HG03521 (cell line): ENCODE measurements around the gene NAV3.

Source experiments
- ATAC-seq: cut with Tn5 transposase; IDR thresholded peaks from one replicate; pipeline ENCODE4 v1.9.1; 2021; ENCODE audit warnings: mild to moderate bottlenecking, moderate library complexity; ENCODE audit not compliant: unreplicated experiment

Gene NAV3

GRCh38 chr12:77924703-77925102, 94.0 kb downstream of the NAV3 start:
- ATAC-seq = no peak

- peak; percentile 100 for ATAC-seq
Measured at GRCh38 chr12:77925536-77926108, 94.9 kb downstream of the NAV3 start.

GRCh38 chr12:77928078-77928477, 97.4 kb downstream of the NAV3 start:
- no peak for ATAC-seq

- no peak for ATAC-seq
Measured at GRCh38 chr12:77932216-77932615, 101.5 kb downstream of the NAV3 start.

- ATAC-seq = no peak
Measured at GRCh38 chr12:77938301-77938700, 107.6 kb downstream of the NAV3 start.

GRCh38 chr12:77940011-77940423, 109.3 kb downstream of the NAV3 start:
- no peak for ATAC-seq

- no peak for ATAC-seq
Measured at GRCh38 chr12:77940567-77940966, 109.9 kb downstream of the NAV3 start.

GRCh38 chr12:77941401-77941800, 110.7 kb downstream of the NAV3 start:
- ATAC-seq = no peak

- ATAC-seq = no peak
Measured at GRCh38 chr12:77943466-77943865, 112.8 kb downstream of the NAV3 start.

GRCh38 chr12:77946541-77947061, 115.9 kb downstream of the NAV3 start:
- no peak for ATAC-seq

GRCh38 chr12:77947330-77947729, 116.6 kb downstream of the NAV3 start:
- ATAC-seq = no peak

- no peak for ATAC-seq
Measured at GRCh38 chr12:77947746-77948145, 117.1 kb downstream of the NAV3 start.

- no peak for ATAC-seq
Measured at GRCh38 chr12:77949943-77950342, 119.2 kb downstream of the NAV3 start.

GRCh38 chr12:77953528-77954205, 123.0 kb downstream of the NAV3 start:
- ATAC-seq = no peak

- no peak for ATAC-seq
Measured at GRCh38 chr12:77954206-77954555, 123.5 kb downstream of the NAV3 start.

- no peak for ATAC-seq
Measured at GRCh38 chr12:77957062-77957461, 126.4 kb downstream of the NAV3 start.

GRCh38 chr12:77963576-77964178, 133.0 kb downstream of the NAV3 start:
- ATAC-seq = no peak

- no peak for ATAC-seq
Measured at GRCh38 chr12:77965790-77966189, 135.1 kb downstream of the NAV3 start.

- ATAC-seq = no peak
Measured at GRCh38 chr12:77968021-77968420, 137.3 kb downstream of the NAV3 start.

- no peak for ATAC-seq
Measured at GRCh38 chr12:77968571-77968970, 137.9 kb downstream of the NAV3 start.

GRCh38 chr12:77973579-77973978, 142.9 kb downstream of the NAV3 start:
- ATAC-seq = no peak

- ATAC-seq = no peak
Measured at GRCh38 chr12:77974645-77975044, 144.0 kb downstream of the NAV3 start.
